ENCODE data around the gene ZNF117. TPM values are rescaled to one million over a fixed set of nuclear protein-coding genes. Genes with fewer than 3 reads are reported as not detected.

The ZNF117 gene
- total and polyA plus RNA-seq, 10 of the 15 experiments (the other 5 are each of a cell fraction or from before 2014, with no cell fraction given): 1.4 to 15.3 (median 7.6) TPM

GRCh38 chr7:65006094-65006992 lies 15.5 kb upstream of the ZNF117 start, which contains the start of gene ERV3-1 (continued):
- TF ChIP-seq, protein P1, sequence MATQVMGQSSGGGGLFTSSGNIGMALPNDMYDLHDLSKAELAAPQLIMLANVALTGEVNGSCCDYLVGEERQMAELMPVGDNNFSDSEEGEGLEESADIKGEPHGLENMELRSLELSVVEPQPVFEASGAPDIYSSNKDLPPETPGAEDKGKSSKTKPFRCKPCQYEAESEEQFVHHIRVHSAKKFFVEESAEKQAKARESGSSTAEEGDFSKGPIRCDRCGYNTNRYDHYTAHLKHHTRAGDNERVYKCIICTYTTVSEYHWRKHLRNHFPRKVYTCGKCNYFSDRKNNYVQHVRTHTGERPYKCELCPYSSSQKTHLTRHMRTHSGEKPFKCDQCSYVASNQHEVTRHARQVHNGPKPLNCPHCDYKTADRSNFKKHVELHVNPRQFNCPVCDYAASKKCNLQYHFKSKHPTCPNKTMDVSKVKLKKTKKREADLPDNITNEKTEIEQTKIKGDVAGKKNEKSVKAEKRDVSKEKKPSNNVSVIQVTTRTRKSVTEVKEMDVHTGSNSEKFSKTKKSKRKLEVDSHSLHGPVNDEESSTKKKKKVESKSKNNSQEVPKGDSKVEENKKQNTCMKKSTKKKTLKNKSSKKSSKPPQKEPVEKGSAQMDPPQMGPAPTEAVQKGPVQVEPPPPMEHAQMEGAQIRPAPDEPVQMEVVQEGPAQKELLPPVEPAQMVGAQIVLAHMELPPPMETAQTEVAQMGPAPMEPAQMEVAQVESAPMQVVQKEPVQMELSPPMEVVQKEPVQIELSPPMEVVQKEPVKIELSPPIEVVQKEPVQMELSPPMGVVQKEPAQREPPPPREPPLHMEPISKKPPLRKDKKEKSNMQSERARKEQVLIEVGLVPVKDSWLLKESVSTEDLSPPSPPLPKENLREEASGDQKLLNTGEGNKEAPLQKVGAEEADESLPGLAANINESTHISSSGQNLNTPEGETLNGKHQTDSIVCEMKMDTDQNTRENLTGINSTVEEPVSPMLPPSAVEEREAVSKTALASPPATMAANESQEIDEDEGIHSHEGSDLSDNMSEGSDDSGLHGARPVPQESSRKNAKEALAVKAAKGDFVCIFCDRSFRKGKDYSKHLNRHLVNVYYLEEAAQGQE (IDR thresholded peaks at IDR 0.05; ENCODE audit: low read depth, low read length): no peak
- TF ChIP-seq GABPA (IDR thresholded peaks at IDR 0.05; ENCODE audit: low read depth) (no peak), EED (IDR thresholded peaks at IDR 0.05; ENCODE audit: low read depth) (no peak), TBL1XR1 (IDR thresholded peaks at IDR 0.05; ENCODE audit: low read depth, low read length) (no peak), MYC (IDR thresholded peaks at IDR 0.05; ENCODE audit: insufficient read depth, insufficient read length, insufficient replicate concordance, low read length, severe bottlenecking) (no peak), EP300 (IDR thresholded peaks at IDR 0.05; ENCODE audit: borderline replicate concordance in 1 of 2, control insufficient read depth in 1 of 2, low read depth in 2 of 2, low read length in 2 of 2) (no peak), TARDBP (IDR thresholded peaks at IDR 0.05; ENCODE audit: borderline replicate concordance) (no peak), ATF3 (IDR thresholded peaks at IDR 0.05; ENCODE audit: borderline replicate concordance, extremely low read depth, low read depth, low read length) (no peak), HDAC6 (IDR thresholded peaks at IDR 0.05; ENCODE audit: unreplicated experiment) (no peak), CBX5 (IDR thresholded peaks at IDR 0.05; ENCODE audit: low read depth) (peak; percentile 56; the same call in 1 of the 2 replicates), ZNF274 (IDR thresholded peaks at IDR 0.05; ENCODE audit: insufficient read depth, insufficient read length) (no peak), YBX1 (IDR thresholded peaks at IDR 0.05) (no peak), HCFC1 (IDR thresholded peaks at IDR 0.05; ENCODE audit: low read length) (peak; percentile 32; the same call in 1 of the 2 replicates), MEF2A (IDR thresholded peaks at IDR 0.05; ENCODE audit: insufficient read depth, low read depth, low read length) (no peak), NFYB (IDR thresholded peaks at IDR 0.05; ENCODE audit: insufficient read depth, low read depth, low read length) (peak; percentile 98), DPF2 (IDR thresholded peaks at IDR 0.05) (peak; percentile 56; the same call in 1 of the 2 replicates)
- TF ChIP-seq, protein P2, sequence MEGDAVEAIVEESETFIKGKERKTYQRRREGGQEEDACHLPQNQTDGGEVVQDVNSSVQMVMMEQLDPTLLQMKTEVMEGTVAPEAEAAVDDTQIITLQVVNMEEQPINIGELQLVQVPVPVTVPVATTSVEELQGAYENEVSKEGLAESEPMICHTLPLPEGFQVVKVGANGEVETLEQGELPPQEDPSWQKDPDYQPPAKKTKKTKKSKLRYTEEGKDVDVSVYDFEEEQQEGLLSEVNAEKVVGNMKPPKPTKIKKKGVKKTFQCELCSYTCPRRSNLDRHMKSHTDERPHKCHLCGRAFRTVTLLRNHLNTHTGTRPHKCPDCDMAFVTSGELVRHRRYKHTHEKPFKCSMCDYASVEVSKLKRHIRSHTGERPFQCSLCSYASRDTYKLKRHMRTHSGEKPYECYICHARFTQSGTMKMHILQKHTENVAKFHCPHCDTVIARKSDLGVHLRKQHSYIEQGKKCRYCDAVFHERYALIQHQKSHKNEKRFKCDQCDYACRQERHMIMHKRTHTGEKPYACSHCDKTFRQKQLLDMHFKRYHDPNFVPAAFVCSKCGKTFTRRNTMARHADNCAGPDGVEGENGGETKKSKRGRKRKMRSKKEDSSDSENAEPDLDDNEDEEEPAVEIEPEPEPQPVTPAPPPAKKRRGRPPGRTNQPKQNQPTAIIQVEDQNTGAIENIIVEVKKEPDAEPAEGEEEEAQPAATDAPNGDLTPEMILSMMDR (IDR thresholded peaks at IDR 0.05 in 2 of 3, conservative IDR thresholded peaks at IDR 0.05 in 1 of 3; ENCODE audit: control insufficient read depth in 2 of 3, extremely low read depth in 1 of 3, insufficient read depth in 1 of 3, low read depth in 3 of 3, low read length in 3 of 3): no peak
- TF ChIP-seq, protein P3, sequence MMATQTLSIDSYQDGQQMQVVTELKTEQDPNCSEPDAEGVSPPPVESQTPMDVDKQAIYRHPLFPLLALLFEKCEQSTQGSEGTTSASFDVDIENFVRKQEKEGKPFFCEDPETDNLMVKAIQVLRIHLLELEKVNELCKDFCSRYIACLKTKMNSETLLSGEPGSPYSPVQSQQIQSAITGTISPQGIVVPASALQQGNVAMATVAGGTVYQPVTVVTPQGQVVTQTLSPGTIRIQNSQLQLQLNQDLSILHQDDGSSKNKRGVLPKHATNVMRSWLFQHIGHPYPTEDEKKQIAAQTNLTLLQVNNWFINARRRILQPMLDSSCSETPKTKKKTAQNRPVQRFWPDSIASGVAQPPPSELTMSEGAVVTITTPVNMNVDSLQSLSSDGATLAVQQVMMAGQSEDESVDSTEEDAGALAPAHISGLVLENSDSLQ (IDR thresholded peaks at IDR 0.05): peak; percentile 98
- TF ChIP-seq, protein P4, sequence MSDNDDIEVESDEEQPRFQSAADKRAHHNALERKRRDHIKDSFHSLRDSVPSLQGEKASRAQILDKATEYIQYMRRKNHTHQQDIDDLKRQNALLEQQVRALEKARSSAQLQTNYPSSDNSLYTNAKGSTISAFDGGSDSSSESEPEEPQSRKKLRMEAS (IDR thresholded peaks at IDR 0.05; ENCODE audit: low read depth, low read length): no peak
- TF ChIP-seq, protein P5, sequence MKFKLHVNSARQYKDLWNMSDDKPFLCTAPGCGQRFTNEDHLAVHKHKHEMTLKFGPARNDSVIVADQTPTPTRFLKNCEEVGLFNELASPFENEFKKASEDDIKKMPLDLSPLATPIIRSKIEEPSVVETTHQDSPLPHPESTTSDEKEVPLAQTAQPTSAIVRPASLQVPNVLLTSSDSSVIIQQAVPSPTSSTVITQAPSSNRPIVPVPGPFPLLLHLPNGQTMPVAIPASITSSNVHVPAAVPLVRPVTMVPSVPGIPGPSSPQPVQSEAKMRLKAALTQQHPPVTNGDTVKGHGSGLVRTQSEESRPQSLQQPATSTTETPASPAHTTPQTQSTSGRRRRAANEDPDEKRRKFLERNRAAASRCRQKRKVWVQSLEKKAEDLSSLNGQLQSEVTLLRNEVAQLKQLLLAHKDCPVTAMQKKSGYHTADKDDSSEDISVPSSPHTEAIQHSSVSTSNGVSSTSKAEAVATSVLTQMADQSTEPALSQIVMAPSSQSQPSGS (IDR thresholded peaks at IDR 0.05; ENCODE audit: low read length): no peak
